Endodermal cell (in vitro differentiated cells): Measurements from ENCODE around the gene EFHC1. TPM values are rescaled to one million over a fixed set of nuclear protein-coding genes. Genes with fewer than 3 reads are reported as not detected.

Source experiments
- DNase-seq: peaks from one replicate; pipeline ENCODE4 v3.0.0-alpha.2; 2017
- H3K27ac ChIP-seq: 2 replicates; pipeline ENCODE4 v1.5.1; 2013; ENCODE audit warnings: mild to moderate bottlenecking, low read depth, low read length, moderate library complexity
- H3K27me3 ChIP-seq: 2 replicates; pipeline ENCODE4 v1.6.1; 2013; ENCODE audit warnings: mild to moderate bottlenecking, low read length, moderate library complexity; ENCODE audit not compliant: insufficient read depth, control insufficient read depth, poor library complexity, severe bottlenecking
- H3K36me3 ChIP-seq: 2 replicates; pipeline ENCODE4 v1.7.0; 2013; ENCODE audit warnings: mild to moderate bottlenecking, low read length, moderate library complexity; ENCODE audit not compliant: control insufficient read depth, insufficient read depth
- H3K4me1 ChIP-seq: one replicate; pipeline ENCODE4 v1.7.0; 2013; ENCODE audit warnings: low read length; ENCODE audit not compliant: control insufficient read depth, insufficient read depth
- H3K4me3 ChIP-seq: 2 replicates; pipeline ENCODE4 v1.5.1; 2013; ENCODE audit warnings: mild to moderate bottlenecking, low read length, moderate library complexity
- H3K9ac ChIP-seq: 2 replicates; pipeline ENCODE4 v1.6.1; 2013; ENCODE audit warnings: mild to moderate bottlenecking, low read length, moderate library complexity; ENCODE audit not compliant: poor library complexity, severe bottlenecking; ENCODE audit errors: extremely low read depth
- H3K9me3 ChIP-seq: 2 replicates; pipeline ENCODE4 v1.6.1; 2013; ENCODE audit warnings: mild to moderate bottlenecking, low read length, moderate library complexity; ENCODE audit not compliant: control insufficient read depth
- H3K27ac Mint-ChIP-seq: 2 replicates; pipeline ENCODE4 v1.8.0; 2020; ENCODE audit warnings: mixed read lengths
- H3K27me3 Mint-ChIP-seq: 2 replicates; pipeline ENCODE4 v1.8.0; 2021; ENCODE audit warnings: mild to moderate bottlenecking, mixed read lengths; ENCODE audit not compliant: insufficient read depth
- H3K36me3 Mint-ChIP-seq: 2 replicates; pipeline ENCODE4 v1.8.0; 2020; ENCODE audit warnings: low read depth, mixed read lengths
- H3K4me1 Mint-ChIP-seq: 2 replicates; pipeline ENCODE4 v1.8.0; 2020; ENCODE audit warnings: mixed read lengths
- H3K4me3 Mint-ChIP-seq: 2 replicates; pipeline ENCODE4 v1.8.0; 2020; ENCODE audit warnings: mild to moderate bottlenecking, moderate library complexity, mixed read lengths
- H3K9me3 Mint-ChIP-seq: 2 replicates; pipeline ENCODE4 v1.8.0; 2020; ENCODE audit warnings: mild to moderate bottlenecking, mixed read lengths
- WGBS, 2 experiments: methylation state at CpG; one replicate each; pipeline versions ENCODE4 v1.1.5 to v1.1.7; 2013; ENCODE audit warnings: missing lambda C conversion rate in 2 of 2, mixed read lengths in 1 of 2; ENCODE audit not compliant: insufficient coverage in 1 of 2, insufficient read length in 1 of 2; 5-methylcytosine and 5-hydroxymethylcytosine counted together
- total RNA-seq, 2 donors: library from RNA; stranded (reverse); fragmentation: NEBNext Ultra II Directional in 1 of 2; extraction: Animal tissue kit (Norgen Biotek cat#: 25700) in 1 of 2; gene quantifications; 2 replicates in 1 of 2; 3 replicates in 1 of 2; pipeline ENCODE4 v1.2.1, GENCODE V29; 2021
- TF ChIP-seq, protein P1 (sequence below): fragments of 200-600 bp; sonication (generic); conservative IDR thresholded peaks from 2 replicates; pipeline ENCODE4 v1.5.0; 2021; ENCODE audit warnings: antibody characterized with exemption, mild to moderate bottlenecking

EFHC1 gene
- total RNA-seq, 2 donors from 2014 or later: 26.4 to 46.4 TPM

DNA sequence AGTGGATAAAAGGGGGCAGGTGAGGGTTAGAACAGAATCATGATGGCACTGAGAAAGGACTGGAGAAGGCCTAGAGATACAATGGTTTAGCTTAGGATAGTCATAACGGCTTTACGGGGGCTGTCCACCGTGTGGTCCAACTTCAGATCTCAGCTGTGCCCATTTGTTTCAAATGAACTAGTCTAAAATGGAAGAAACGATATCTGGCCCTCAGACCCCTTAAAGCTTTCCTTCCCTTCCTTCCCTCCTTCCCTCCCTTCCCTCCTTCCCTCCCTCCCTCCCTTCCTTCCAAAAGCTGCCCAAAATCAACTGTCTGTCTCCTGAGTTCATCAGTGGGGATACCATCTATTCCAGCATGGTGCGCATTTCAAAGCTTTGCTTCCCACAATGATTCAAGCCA is 128.9 kb downstream of the EFHC1 start:
- 96 to 97% methylated on average over 5 of the region's 5 CpGs for WGBS, 2 experiments
- Mint-ChIP-seq H3K27ac (no peak overlapping the region), H3K4me1 (peaks cover 64% of the 10 kb centered on the region), H3K4me3 (no peak overlapping the region), H3K36me3 (no peaks in the 10 kb centered on the region), H3K27me3 (no peaks in the 10 kb centered on the region), H3K9me3 (no peaks in the 10 kb centered on the region)
- no peaks in the 10 kb centered on the region for H3K36me3 ChIP-seq
- H3K27ac ChIP-seq: no peak overlapping the region
- no peak for DNase-seq
- no peak overlapping the region for H3K4me3 ChIP-seq
- no peaks in the 10 kb centered on the region for H3K9me3 ChIP-seq
- TF ChIP-seq, protein P1, sequence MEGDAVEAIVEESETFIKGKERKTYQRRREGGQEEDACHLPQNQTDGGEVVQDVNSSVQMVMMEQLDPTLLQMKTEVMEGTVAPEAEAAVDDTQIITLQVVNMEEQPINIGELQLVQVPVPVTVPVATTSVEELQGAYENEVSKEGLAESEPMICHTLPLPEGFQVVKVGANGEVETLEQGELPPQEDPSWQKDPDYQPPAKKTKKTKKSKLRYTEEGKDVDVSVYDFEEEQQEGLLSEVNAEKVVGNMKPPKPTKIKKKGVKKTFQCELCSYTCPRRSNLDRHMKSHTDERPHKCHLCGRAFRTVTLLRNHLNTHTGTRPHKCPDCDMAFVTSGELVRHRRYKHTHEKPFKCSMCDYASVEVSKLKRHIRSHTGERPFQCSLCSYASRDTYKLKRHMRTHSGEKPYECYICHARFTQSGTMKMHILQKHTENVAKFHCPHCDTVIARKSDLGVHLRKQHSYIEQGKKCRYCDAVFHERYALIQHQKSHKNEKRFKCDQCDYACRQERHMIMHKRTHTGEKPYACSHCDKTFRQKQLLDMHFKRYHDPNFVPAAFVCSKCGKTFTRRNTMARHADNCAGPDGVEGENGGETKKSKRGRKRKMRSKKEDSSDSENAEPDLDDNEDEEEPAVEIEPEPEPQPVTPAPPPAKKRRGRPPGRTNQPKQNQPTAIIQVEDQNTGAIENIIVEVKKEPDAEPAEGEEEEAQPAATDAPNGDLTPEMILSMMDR: no peak
- H3K27me3 ChIP-seq: no peaks in the 10 kb centered on the region
- H3K4me1 ChIP-seq: peaks cover 26% of the 10 kb centered on the region
- H3K9ac ChIP-seq: no peak overlapping the region

DNA sequence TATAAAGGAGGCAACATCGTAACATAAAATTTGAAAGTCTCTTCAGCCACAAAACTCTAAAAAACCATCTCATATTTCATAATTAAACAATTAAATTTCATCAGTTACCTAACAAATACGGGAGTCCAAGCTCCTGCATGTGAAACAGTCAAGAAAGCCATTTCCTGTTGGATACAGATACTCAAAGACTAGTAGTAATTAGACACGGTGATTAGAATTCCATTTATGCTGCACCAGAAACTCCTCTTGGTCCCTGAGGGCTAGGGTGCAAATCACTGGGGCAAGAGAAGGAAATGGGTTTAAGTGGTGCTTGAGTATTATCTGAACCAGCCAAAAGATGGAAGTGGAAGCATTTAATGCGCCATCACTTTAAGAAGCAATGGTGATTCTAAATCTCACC is 129.3 kb downstream of the EFHC1 start:
- Histone ChIP-seq H3K9ac (no peak overlapping the region), H3K9me3 (no peaks in the 10 kb centered on the region), H3K36me3 (no peaks in the 10 kb centered on the region), H3K4me1 (peaks cover 22% of the 10 kb centered on the region), H3K27me3 (no peaks in the 10 kb centered on the region), H3K27ac (no peak overlapping the region), H3K4me3 (no peak overlapping the region)
- Mint-ChIP-seq H3K27ac (no peak overlapping the region), H3K27me3 (no peaks in the 10 kb centered on the region), H3K4me3 (no peak overlapping the region), H3K36me3 (no peaks in the 10 kb centered on the region), H3K9me3 (no peaks in the 10 kb centered on the region), H3K4me1 (peaks cover 60% of the 10 kb centered on the region)
- WGBS, 2 experiments: 80 to 83% methylated on average over 4 of the region's 4 CpGs
- no peak for DNase-seq
- TF ChIP-seq, protein P1: no peak

GRCh38 chr6:52550014-52550575 is 130.0 kb downstream of the EFHC1 start:
- no peak for DNase-seq
- Mint-ChIP-seq H3K4me3 (no peak overlapping the region), H3K4me1 (peaks cover 54% of the 10 kb centered on the region), H3K27me3 (no peaks in the 10 kb centered on the region), H3K36me3 (peaks cover 2% of the 10 kb centered on the region), H3K9me3 (no peaks in the 10 kb centered on the region), H3K27ac (no peak overlapping the region)
- Histone ChIP-seq H3K9me3 (no peaks in the 10 kb centered on the region), H3K27ac (no peak overlapping the region), H3K9ac (no peak overlapping the region), H3K36me3 (no peaks in the 10 kb centered on the region), H3K27me3 (no peaks in the 10 kb centered on the region), H3K4me1 (peaks cover 19% of the 10 kb centered on the region), H3K4me3 (no peak overlapping the region)
- TF ChIP-seq, protein P1: no peak
- 90 to 94% methylated on average over 4 to 6 of the region's 6 CpGs for WGBS, 2 experiments
